H1 (cell line): Measurements from ENCODE around the gene RSU1. TPM values are rescaled to one million over a fixed set of nuclear protein-coding genes. Genes with fewer than 3 reads are reported as not detected.

Experiments
- CTCF ChIA-PET: fragments of 300-600 bp; sonication (Branson Sonifier 250); formaldehyde crosslinking; loops from one replicate; lab custom pipeline; 2021; ENCODE audit not compliant: partially characterized antibody; lab: Charles Lee
- POLR2A ChIA-PET: fragments of 300-600 bp; sonication (Branson Sonifier 250); formaldehyde crosslinking; loops from one replicate; lab custom pipeline; 2021; ENCODE audit warnings: inconsistent platforms; ENCODE audit not compliant: partially characterized antibody; lab: Charles Lee
- DNase-seq, 2 experiments: peaks; one replicate each; pipeline versions ENCODE4 v3.0.0 to v3.0.0-alpha.2; 2010 to 2022; ENCODE audit warnings: low spot score in 2 of 2, low read depth in 1 of 2, mixed read lengths in 1 of 2
- FAIRE-seq: peaks from 2 replicates; lab custom pipeline; 2011; peaks lifted over from hg19 to GRCh38; lab: Jason Lieb, UNC
- H2AFZ ChIP-seq: 2 replicates; pipeline ENCODE4 v1.8.1; 2012; ENCODE audit warnings: low read length, inconsistent platforms
- H2AK5ac ChIP-seq: 2 replicates; pipeline ENCODE4 v1.6.1; 2013; ENCODE audit warnings: low read depth, low read length
- H2BK120ac ChIP-seq: replicated peaks from 2 replicates; pipeline ENCODE3; 2013; ENCODE audit warnings: low read depth, low read length, inconsistent platforms
- H2BK12ac ChIP-seq: 2 replicates; pipeline ENCODE4 v1.6.1; 2013; ENCODE audit warnings: low read depth, low read length
- H2BK15ac ChIP-seq: 2 replicates; pipeline ENCODE4 v1.6.1; 2013; ENCODE audit warnings: low read length
- H2BK20ac ChIP-seq: 2 replicates; pipeline ENCODE4 v1.6.1; 2013; ENCODE audit warnings: low read length
- H2BK5ac ChIP-seq: 2 replicates; pipeline ENCODE4 v1.6.1; 2013; ENCODE audit warnings: low read depth, low read length
- H3K14ac ChIP-seq: 2 replicates; pipeline ENCODE4 v1.6.1; 2013; ENCODE audit warnings: inconsistent platforms; ENCODE audit not compliant: insufficient read length
- H3K18ac ChIP-seq: 2 replicates; pipeline ENCODE4 v1.6.1; 2013; ENCODE audit warnings: low read length; ENCODE audit errors: extremely low read depth
- H3K23ac ChIP-seq: 2 replicates; pipeline ENCODE4 v1.6.1; 2013; ENCODE audit warnings: inconsistent platforms; ENCODE audit not compliant: insufficient read length
- H3K23me2 ChIP-seq: 2 replicates; pipeline ENCODE4 v1.6.1; 2013; ENCODE audit warnings: low read depth, low read length
- H3K27ac ChIP-seq: 2 replicates; pipeline ENCODE4 v1.6.1; 2011; ENCODE audit warnings: low read depth, low read length, inconsistent platforms
- H3K27me3 ChIP-seq, 4 experiments: replicated peaks in 1 of 4; 1 replicate in 1 of 4; 2 replicates in 3 of 4; pipeline versions ENCODE4 v1.6.1 to v1.8.1; 2011 to 2013; ENCODE audit warnings: low read length in 3 of 4, mild to moderate bottlenecking in 3 of 4, inconsistent platforms in 2 of 4, mixed read lengths in 2 of 4, moderate library complexity in 1 of 4; ENCODE audit not compliant: control insufficient read depth in 3 of 4, insufficient read depth in 3 of 4; ENCODE audit errors: extremely low read depth in 1 of 4
- H3K36me3 ChIP-seq, 4 experiments: 2 replicates each; pipeline versions ENCODE4 v1.6.1 to v1.8.1; 2011 to 2013; ENCODE audit warnings: mild to moderate bottlenecking in 4 of 4, low read length in 3 of 4, moderate library complexity in 2 of 4, control low read depth in 1 of 4, inconsistent platforms in 1 of 4; ENCODE audit not compliant: insufficient read depth in 4 of 4, control insufficient read depth in 2 of 4
- H3K4ac ChIP-seq: replicated peaks from 2 replicates; pipeline ENCODE3; 2013; ENCODE audit warnings: low read length, low read depth, mixed read lengths, inconsistent platforms; ENCODE audit not compliant: insufficient read length
- H3K4me1 ChIP-seq, 4 experiments: replicated peaks in 1 of 4; 1 replicate in 1 of 4; 2 replicates in 3 of 4; pipeline versions ENCODE4 v1.6.1 to v1.8.1; 2011 to 2013; ENCODE audit warnings: low read length in 3 of 4, inconsistent platforms in 2 of 4, mixed read lengths in 1 of 4; ENCODE audit not compliant: insufficient read depth in 4 of 4, control insufficient read depth in 3 of 4
- H3K4me2 ChIP-seq, 2 experiments: 2 replicates each; pipeline versions ENCODE4 v1.6.1 to v1.8.1; 2011 to 2013; ENCODE audit warnings: low read depth in 2 of 2, low read length in 2 of 2, control low read depth in 1 of 2, inconsistent platforms in 1 of 2, mild to moderate bottlenecking in 1 of 2; ENCODE audit not compliant: insufficient read depth in 1 of 2
- H3K4me3 ChIP-seq, 4 experiments: fragments of 200-600, 300-600 bp in 1 of 4; sonication (generic), shearing (Covaris generic), sonication (Bioruptor Twin) in 1 of 4; 2 replicates each; pipeline versions ENCODE4 v1.5.1 to v1.8.1; 2011 to 2016; ENCODE audit warnings: low read length in 4 of 4, low read depth in 3 of 4, control low read depth in 2 of 4, inconsistent platforms in 2 of 4, mild to moderate bottlenecking in 2 of 4, mixed read lengths in 1 of 4, moderate library complexity in 1 of 4; ENCODE audit not compliant: insufficient read depth in 2 of 4; ENCODE audit errors: extremely low read depth in 1 of 4
- H3K56ac ChIP-seq: replicated peaks from 2 replicates; pipeline ENCODE3; 2013; ENCODE audit warnings: low read depth, mild to moderate bottlenecking, mixed read lengths, low read length, inconsistent platforms; ENCODE audit not compliant: insufficient read length
- H3K79me1 ChIP-seq: 2 replicates; pipeline ENCODE4 v1.6.1; 2013; ENCODE audit warnings: low read depth, low read length, control low read depth
- H3K79me2 ChIP-seq, 2 experiments: 2 replicates each; pipeline versions ENCODE4 v1.6.1 to v1.8.1; 2012 to 2013; ENCODE audit warnings: low read length in 2 of 2, mild to moderate bottlenecking in 2 of 2, inconsistent platforms in 1 of 2; ENCODE audit not compliant: insufficient read depth in 2 of 2, control insufficient read depth in 1 of 2
- H3K9ac ChIP-seq, 4 experiments: replicated peaks in 1 of 4; 1 replicate in 1 of 4; 2 replicates in 3 of 4; pipeline versions ENCODE4 v1.6.1 to v1.8.1; 2011 to 2013; ENCODE audit warnings: low read depth in 3 of 4, low read length in 3 of 4, control low read depth in 2 of 4, mild to moderate bottlenecking in 2 of 4, moderate library complexity in 2 of 4, inconsistent platforms in 1 of 4; ENCODE audit errors: extremely low read depth in 1 of 4
- H3K9me3 ChIP-seq, 2 experiments: 2 replicates each; pipeline versions ENCODE4 v1.6.1 to v1.8.1; 2012 to 2013; ENCODE audit warnings: mild to moderate bottlenecking in 2 of 2, moderate library complexity in 2 of 2, control low read depth in 1 of 2, inconsistent platforms in 1 of 2, low read depth in 1 of 2, low read length in 1 of 2, mixed read lengths in 1 of 2; ENCODE audit not compliant: insufficient read depth in 2 of 2
- H4K20me1 ChIP-seq, 2 experiments: replicated peaks in 1 of 2; 2 replicates each; pipeline versions ENCODE3 to v1.8.1; 2011 to 2013; ENCODE audit warnings: inconsistent platforms in 2 of 2, low read length in 2 of 2, mild to moderate bottlenecking in 1 of 2; ENCODE audit not compliant: insufficient read depth in 2 of 2, control insufficient read depth in 1 of 2
- H4K5ac ChIP-seq: 2 replicates; pipeline ENCODE4 v1.6.1; 2013; ENCODE audit warnings: low read length, low read depth, mixed read lengths, inconsistent platforms; ENCODE audit not compliant: insufficient read length
- H4K8ac ChIP-seq: 2 replicates; pipeline ENCODE4 v1.8.0; 2013; ENCODE audit warnings: mild to moderate bottlenecking, moderate library complexity, low read length, inconsistent platforms; ENCODE audit not compliant: insufficient read depth; ENCODE audit errors: extremely low read depth
- H4K91ac ChIP-seq: replicated peaks from 2 replicates; pipeline ENCODE3; 2013; ENCODE audit warnings: low read length, mixed read lengths, inconsistent platforms; ENCODE audit not compliant: insufficient read length
- CTBP2 ChIP-seq: IDR thresholded peaks from 2 replicates; pipeline ENCODE4 v1.7.0; 2011; ENCODE audit warnings: borderline replicate concordance, mild to moderate bottlenecking, moderate library complexity, mixed read lengths, low read length; ENCODE audit not compliant: insufficient read depth, insufficient read length
- SAP30 ChIP-seq: fragments of 300-600 bp; sonication (generic); IDR thresholded peaks from 2 replicates; pipeline ENCODE4 v1.7.1; 2012; ENCODE audit warnings: low read length, moderate library complexity, mild to moderate bottlenecking, inconsistent platforms; ENCODE audit not compliant: insufficient read depth, insufficient replicate concordance
- WGBS, 2 experiments: shearing (Covaris generic) in 1 of 2; methylation state at CpG; one replicate each; pipeline versions ENCODE4 v1.1.6 to v1.1.7; 2013 to 2015; ENCODE audit warnings: low lambda C conversion rate in 2 of 2, mixed read lengths in 2 of 2, inconsistent platforms in 1 of 2, low coverage in 1 of 2, missing lambda C conversion rate in 1 of 2; ENCODE audit not compliant: insufficient replicate concordance in 2 of 2, insufficient coverage in 1 of 2, insufficient read length in 1 of 2; ENCODE audit errors: extremely low coverage in 1 of 2, missing lambda C conversion rate in 1 of 2; 5-methylcytosine and 5-hydroxymethylcytosine counted together
- polyA plus RNA-seq, 7 experiments: library from polyadenylated mRNA; depleted of rRNA in 3 of 7; stranded (reverse) in 5 of 7; unstranded in 2 of 7; fragments of >200 nt in 5 of 7; fragments of 200-250 nt in 2 of 7; gene quantifications; 1 replicate in 5 of 7; 2 replicates in 1 of 7; 4 replicates in 1 of 7; pipeline versions ENCODE4 v1.2.1 to v1.2.3, GENCODE V29; 2011 to 2013; ENCODE audit warnings: missing spikeins in 2 of 7, mixed read lengths in 2 of 7
- total RNA-seq: library from RNA; stranded (reverse); fragmentation: NEBNext Ultra II Directional; extraction: Animal tissue kit (Norgen Biotek cat#: 25700); gene quantifications from 2 replicates; pipeline ENCODE4 v1.2.1, GENCODE V29; 2021

The RSU1 gene
- total and polyA plus RNA-seq, 2 of the 8 experiments (the other 6 are each of a cell fraction or from before 2014, with no cell fraction given): 50.0 to 68.2 TPM

- FAIRE-seq (no peak), DNase-seq (no peak)
- H2BK5ac ChIP-seq: no peak overlapping the region
- H2BK12ac ChIP-seq: no peak overlapping the region
- ChIA-PET POLR2A (no interaction called here), CTCF (no interaction called here)
- no peak overlapping the region for H3K23ac ChIP-seq
- no peaks in the 10 kb centered on the region for H3K4me1 ChIP-seq
- H2BK20ac ChIP-seq: no peak overlapping the region
- H3K9me3 ChIP-seq: no peaks in the 10 kb centered on the region
- no peak overlapping the region for H2AK5ac ChIP-seq
- H3K27me3 ChIP-seq: no peaks in the 10 kb centered on the region
- no peaks in the 10 kb centered on the region for H3K79me1 ChIP-seq
- H2BK15ac ChIP-seq: no peak overlapping the region
- no peaks in the 10 kb centered on the region for H3K36me3 ChIP-seq
- WGBS, 2 experiments: 83% methylated on average over 8 of the region's 8 CpGs; no CpG with 5 or more reads in 1 of the 2 experiments
- H3K4me3 ChIP-seq: no peak overlapping the region
- no peak overlapping the region for H2BK120ac ChIP-seq
- no peak overlapping the region for H3K4me2 ChIP-seq
- no peak overlapping the region for H3K4ac ChIP-seq
- no peaks in the 10 kb centered on the region for H3K79me2 ChIP-seq
- no peaks in the 10 kb centered on the region for H3K23me2 ChIP-seq
- H4K91ac ChIP-seq: no peak overlapping the region
- H4K20me1 ChIP-seq: peaks cover 0 to 2% of the 10 kb centered on the region in 2 experiments
- H4K5ac ChIP-seq: no peak overlapping the region
- no peak overlapping the region for H3K56ac ChIP-seq
- no peak overlapping the region for H2AFZ ChIP-seq
- no peak overlapping the region for H3K27ac ChIP-seq
- H4K8ac ChIP-seq: no peak overlapping the region
- H3K9ac ChIP-seq: no peak overlapping the region
- no peak overlapping the region for H3K14ac ChIP-seq
- H3K18ac ChIP-seq: no peak overlapping the region
- TF ChIP-seq CTBP2 (no peak), SAP30 (no peak)
These were observed 215.0 kb downstream of the RSU1 start for GRCh38 chr10:16602104-16602775.
